Tibial nerve (tissue), 4 donors: ENCODE measurements around the gene PPP4R3A.

Experiments used
- EP300 ChIP-seq, 2 donors: sonication (generic); formaldehyde crosslinking; IDR thresholded peaks; one replicate each; pipeline ENCODE4 v1.6.1; 2017; ENCODE audit warnings: antibody characterized with exemption in 2 of 2, mild to moderate bottlenecking in 1 of 2
- POLR2A ChIP-seq, 2 donors: fragments of 450-650 bp; IDR thresholded peaks; one replicate each; pipeline ENCODE4 v1.6.1; 2017; ENCODE audit warnings: antibody characterized with exemption in 2 of 2, mild to moderate bottlenecking in 2 of 2, moderate library complexity in 2 of 2
- TF ChIP-seq, protein P1 (sequence below), 5 experiments: fragments of 200-600 bp in 3 of 5; fragments of 450-650 bp in 2 of 5; sonication (generic) in 3 of 5; IDR thresholded peaks; one replicate each; pipeline ENCODE4 v1.5.1; 2016 to 2019; ENCODE audit warnings: antibody characterized with exemption in 5 of 5, mild to moderate bottlenecking in 3 of 5, moderate library complexity in 2 of 5

DNA sequence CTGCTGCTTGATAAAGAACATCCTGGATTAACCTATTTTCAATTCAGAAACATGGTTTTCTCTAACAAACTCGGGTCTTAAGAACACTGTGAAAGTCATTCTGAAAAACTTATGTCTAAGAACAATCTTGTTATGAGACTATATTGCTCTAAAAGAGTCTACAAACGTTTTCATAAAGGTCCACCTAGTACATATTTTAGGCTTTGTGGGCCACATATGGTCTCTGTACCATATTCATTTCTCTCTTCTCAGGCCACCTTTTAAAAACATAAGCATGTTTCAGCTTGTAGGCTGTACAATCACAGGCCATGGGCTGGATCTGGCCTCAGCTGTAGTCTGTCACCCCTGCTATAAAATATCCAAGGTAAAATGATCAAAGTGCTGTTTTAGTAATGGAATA is 39.9 kb downstream of the PPP4R3A start:
- TF ChIP-seq, protein P1, sequence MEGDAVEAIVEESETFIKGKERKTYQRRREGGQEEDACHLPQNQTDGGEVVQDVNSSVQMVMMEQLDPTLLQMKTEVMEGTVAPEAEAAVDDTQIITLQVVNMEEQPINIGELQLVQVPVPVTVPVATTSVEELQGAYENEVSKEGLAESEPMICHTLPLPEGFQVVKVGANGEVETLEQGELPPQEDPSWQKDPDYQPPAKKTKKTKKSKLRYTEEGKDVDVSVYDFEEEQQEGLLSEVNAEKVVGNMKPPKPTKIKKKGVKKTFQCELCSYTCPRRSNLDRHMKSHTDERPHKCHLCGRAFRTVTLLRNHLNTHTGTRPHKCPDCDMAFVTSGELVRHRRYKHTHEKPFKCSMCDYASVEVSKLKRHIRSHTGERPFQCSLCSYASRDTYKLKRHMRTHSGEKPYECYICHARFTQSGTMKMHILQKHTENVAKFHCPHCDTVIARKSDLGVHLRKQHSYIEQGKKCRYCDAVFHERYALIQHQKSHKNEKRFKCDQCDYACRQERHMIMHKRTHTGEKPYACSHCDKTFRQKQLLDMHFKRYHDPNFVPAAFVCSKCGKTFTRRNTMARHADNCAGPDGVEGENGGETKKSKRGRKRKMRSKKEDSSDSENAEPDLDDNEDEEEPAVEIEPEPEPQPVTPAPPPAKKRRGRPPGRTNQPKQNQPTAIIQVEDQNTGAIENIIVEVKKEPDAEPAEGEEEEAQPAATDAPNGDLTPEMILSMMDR (IDR thresholded peaks at IDR 0.05): no peak
- TF ChIP-seq POLR2A (IDR thresholded peaks at IDR 0.05): no peak
- TF ChIP-seq EP300 (IDR thresholded peaks at IDR 0.05): no peak
